OCI-LY3 (cell line): ENCODE measurements around the gene TAF11.
"Not testable (repeated sequence)": the region's sequence is repeated elsewhere in the genome, so short reads cannot be mapped to it uniquely, and the experiment has no call there.

ENCODE experiments used
- H2AFZ ChIP-seq: fragments of 200-600, 300-600 bp; shearing (Covaris generic); 2 replicates; pipeline ENCODE4 v1.6.0; 2014; ENCODE audit warnings: antibody characterized with exemption, low read depth, low read length
- H3K27ac ChIP-seq: fragments of 200-600, 300-600 bp; sonication (generic); 2 replicates; pipeline ENCODE4 v1.5.1; 2014; ENCODE audit warnings: mild to moderate bottlenecking, low read length, moderate library complexity, mixed read lengths
- H3K27me3 ChIP-seq: fragments of 200-600, 300-600 bp; sonication (generic); 2 replicates; pipeline ENCODE4 v1.6.1; 2014; ENCODE audit warnings: low read depth, low read length, mixed read lengths
- H3K36me3 ChIP-seq: fragments of 200-600, 300-600 bp; sonication (generic); replicated peaks from 2 replicates; pipeline ENCODE3; 2014; ENCODE audit warnings: low read depth, low read length, mixed read lengths
- H3K4me1 ChIP-seq: fragments of 300-600, 200-600 bp; sonication (generic); 2 replicates; pipeline ENCODE4 v1.6.1; 2014; ENCODE audit warnings: low read length, mixed read lengths
- H3K4me2 ChIP-seq: fragments of 200-600, 300-600 bp; sonication (generic); 2 replicates; pipeline ENCODE4 v1.6.1; 2014; ENCODE audit warnings: low read length, mixed read lengths
- H3K4me3 ChIP-seq: fragments of 300-600, 200-600 bp; sonication (generic); 2 replicates; pipeline ENCODE4 v1.5.1; 2014; ENCODE audit warnings: antibody characterized with exemption, mild to moderate bottlenecking, low read length, moderate library complexity
- H3K79me2 ChIP-seq: fragments of 300-600, 200-600 bp; shearing (Covaris generic); 2 replicates; pipeline ENCODE4 v1.6.1; 2014; ENCODE audit warnings: mild to moderate bottlenecking, low read length, mixed read lengths
- H3K9ac ChIP-seq: fragments of 300-600, 200-600 bp; shearing (Covaris generic); 2 replicates; pipeline ENCODE4 v1.6.0; 2014; ENCODE audit warnings: mild to moderate bottlenecking, low read length, moderate library complexity
- H3K9me3 ChIP-seq: fragments of 200-600, 300-600 bp; shearing (Covaris generic); 2 replicates; pipeline ENCODE4 v1.6.1; 2014; ENCODE audit warnings: low read length, mixed read lengths; ENCODE audit not compliant: insufficient read depth
- H4K20me1 ChIP-seq: fragments of 200-600, 300-600 bp; sonication (generic); 2 replicates; pipeline ENCODE4 v1.6.1; 2016; ENCODE audit warnings: low read length, mixed read lengths; ENCODE audit not compliant: insufficient read depth
- EZH2phosphoT487 ChIP-seq: fragments of 200-600 bp; shearing (Covaris generic); IDR thresholded peaks from 2 replicates; pipeline ENCODE4 v1.6.1; 2018; ENCODE audit warnings: antibody characterized with exemption, mixed run types, low read depth
- TF ChIP-seq, protein P1 (sequence below): fragments of 200-600, 300-600 bp; sonication (generic); IDR thresholded peaks from 2 replicates; pipeline ENCODE4 v1.5.1; 2014; ENCODE audit warnings: antibody characterized with exemption, low read length, low read depth

TAF11 gene, protein sequence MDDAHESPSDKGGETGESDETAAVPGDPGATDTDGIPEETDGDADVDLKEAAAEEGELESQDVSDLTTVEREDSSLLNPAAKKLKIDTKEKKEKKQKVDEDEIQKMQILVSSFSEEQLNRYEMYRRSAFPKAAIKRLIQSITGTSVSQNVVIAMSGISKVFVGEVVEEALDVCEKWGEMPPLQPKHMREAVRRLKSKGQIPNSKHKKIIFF

GRCh38 chr6:34887753-34888513 is at the start of gene TAF11:
TSS of gene TAF11 (minus strand) at chr6:34888042. CDS start at chr6:34887957, 85 bp downstream.
- Histone ChIP-seq H3K79me2 (peaks cover 27% of the 10 kb centered on the region), H3K9me3 (no peaks in the 10 kb centered on the region), H3K36me3 (peaks cover 2% of the 10 kb centered on the region), H3K9ac (peak within 1 kb of the TSS; percentile 72), H4K20me1 (no peaks in the 10 kb centered on the region), H2AFZ (peak within 1 kb of the TSS; percentile 78), H3K27ac (peak within 1 kb of the TSS; percentile 52), H3K4me3 (peak within 1 kb of the TSS; percentile 86), H3K4me2 (peak within 1 kb of the TSS; percentile 94), H3K4me1 (peaks cover 10% of the 10 kb centered on the region), H3K27me3 (no peaks in the 10 kb centered on the region)
- TF ChIP-seq, protein P1, sequence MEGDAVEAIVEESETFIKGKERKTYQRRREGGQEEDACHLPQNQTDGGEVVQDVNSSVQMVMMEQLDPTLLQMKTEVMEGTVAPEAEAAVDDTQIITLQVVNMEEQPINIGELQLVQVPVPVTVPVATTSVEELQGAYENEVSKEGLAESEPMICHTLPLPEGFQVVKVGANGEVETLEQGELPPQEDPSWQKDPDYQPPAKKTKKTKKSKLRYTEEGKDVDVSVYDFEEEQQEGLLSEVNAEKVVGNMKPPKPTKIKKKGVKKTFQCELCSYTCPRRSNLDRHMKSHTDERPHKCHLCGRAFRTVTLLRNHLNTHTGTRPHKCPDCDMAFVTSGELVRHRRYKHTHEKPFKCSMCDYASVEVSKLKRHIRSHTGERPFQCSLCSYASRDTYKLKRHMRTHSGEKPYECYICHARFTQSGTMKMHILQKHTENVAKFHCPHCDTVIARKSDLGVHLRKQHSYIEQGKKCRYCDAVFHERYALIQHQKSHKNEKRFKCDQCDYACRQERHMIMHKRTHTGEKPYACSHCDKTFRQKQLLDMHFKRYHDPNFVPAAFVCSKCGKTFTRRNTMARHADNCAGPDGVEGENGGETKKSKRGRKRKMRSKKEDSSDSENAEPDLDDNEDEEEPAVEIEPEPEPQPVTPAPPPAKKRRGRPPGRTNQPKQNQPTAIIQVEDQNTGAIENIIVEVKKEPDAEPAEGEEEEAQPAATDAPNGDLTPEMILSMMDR = no peak
- TF ChIP-seq EZH2phosphoT487 = no peak

GRCh38 chr6:34934516-34934915 is 46.7 kb upstream of the TAF11 start:
- Histone ChIP-seq H3K4me3 (no peak overlapping the region), H3K27me3 (no peaks in the 10 kb centered on the region), H3K79me2 (no peaks in the 10 kb centered on the region), H3K4me2 (no peak overlapping the region), H2AFZ (no peak overlapping the region), H3K27ac (no peak overlapping the region), H4K20me1 (no peaks in the 10 kb centered on the region), H3K36me3 (no peaks in the 10 kb centered on the region), H3K9ac (no peak overlapping the region), H3K4me1 (no peaks in the 10 kb centered on the region), H3K9me3 (no peaks in the 10 kb centered on the region)
- TF ChIP-seq, protein P1 = no peak
- TF ChIP-seq EZH2phosphoT487 = no peak

DNA sequence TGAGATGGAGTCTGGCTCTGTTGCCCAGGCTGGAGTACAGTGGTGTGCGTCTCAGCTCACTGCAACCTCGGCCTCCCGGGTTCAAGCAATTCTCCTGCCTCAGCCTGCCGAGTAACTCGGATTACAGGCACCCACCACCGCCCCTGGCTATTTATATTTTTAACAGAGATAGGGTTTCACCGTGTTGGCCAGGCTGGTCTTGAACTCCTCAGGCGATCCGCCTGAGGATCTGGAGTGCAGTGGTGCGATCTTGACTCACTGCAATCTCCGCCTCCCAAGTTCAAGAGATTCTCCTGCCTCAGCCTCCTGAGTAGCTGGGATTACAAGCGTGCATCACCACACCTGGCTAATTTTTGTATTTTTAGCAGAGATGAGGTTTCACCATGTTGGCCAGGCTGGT is 44.4 kb upstream of the TAF11 start:
- not testable (repeated sequence) for H4K20me1 ChIP-seq, H2AFZ ChIP-seq, H3K4me3 ChIP-seq, H3K79me2 ChIP-seq, H3K4me2 ChIP-seq, H3K9ac ChIP-seq, H3K36me3 ChIP-seq, H3K27me3 ChIP-seq, H3K4me1 ChIP-seq, H3K9me3 ChIP-seq, H3K27ac ChIP-seq

GRCh38 chr6:34930221-34930620 is 42.4 kb upstream of the TAF11 start:
- Histone ChIP-seq H4K20me1 (no peaks in the 10 kb centered on the region), H3K9ac (no peak overlapping the region), H3K36me3 (no peaks in the 10 kb centered on the region), H3K79me2 (no peaks in the 10 kb centered on the region), H3K4me2 (no peak overlapping the region), H3K27ac (no peak overlapping the region), H3K9me3 (no peaks in the 10 kb centered on the region), H3K27me3 (no peaks in the 10 kb centered on the region), H3K4me1 (0 out of 2 replicates have a peak, but pooled peaks cover 3% of the 10 kb centered on the region), H3K4me3 (no peak overlapping the region), H2AFZ (no peak overlapping the region)
- TF ChIP-seq EZH2phosphoT487 = no peak
- TF ChIP-seq, protein P1 = no peak
